ENCODE measurements around the gene PPP5C.

Gene PPP5C

DNA sequence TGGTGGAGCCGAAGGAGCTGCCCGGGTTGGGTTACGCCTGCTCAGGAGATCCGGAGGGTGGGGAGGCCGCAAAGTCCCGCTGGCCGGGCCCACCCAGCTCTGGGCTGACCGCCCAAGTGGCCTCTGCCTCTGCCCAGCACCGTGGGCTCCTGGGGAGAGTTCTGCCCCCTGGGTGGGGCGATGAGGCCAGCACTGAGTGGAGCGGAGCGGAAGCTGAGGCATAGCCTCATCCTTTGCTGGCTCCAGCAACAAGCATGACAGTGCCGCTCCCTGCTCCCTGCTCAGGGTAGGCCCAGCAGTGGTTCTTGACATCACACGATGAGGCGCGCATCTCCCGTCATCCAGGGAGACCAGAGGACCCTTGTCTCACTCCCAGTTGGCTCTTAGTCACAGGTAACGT is 44.0 kb downstream of the PPP5C start:
- H3K36me3 ChIP-seq (ENCODE audit: low read length), result no peaks in the 10 kb centered on the region
- no peak overlapping the region for H2AFZ ChIP-seq (ENCODE audit: low read depth, low read length, severe bottlenecking)
- H3K9me3 ChIP-seq (ENCODE audit: insufficient read depth, low read length), result no peaks in the 10 kb centered on the region
- no peak overlapping the region for H3K9ac ChIP-seq (ENCODE audit: low read length)
- H3K79me2 ChIP-seq (ENCODE audit: insufficient read depth, low read length), result no peaks in the 10 kb centered on the region
- TF ChIP-seq EZH2phosphoT487 (conservative IDR thresholded peaks at IDR 0.05; ENCODE audit: low read length), result no peak
- TF ChIP-seq, protein P1, sequence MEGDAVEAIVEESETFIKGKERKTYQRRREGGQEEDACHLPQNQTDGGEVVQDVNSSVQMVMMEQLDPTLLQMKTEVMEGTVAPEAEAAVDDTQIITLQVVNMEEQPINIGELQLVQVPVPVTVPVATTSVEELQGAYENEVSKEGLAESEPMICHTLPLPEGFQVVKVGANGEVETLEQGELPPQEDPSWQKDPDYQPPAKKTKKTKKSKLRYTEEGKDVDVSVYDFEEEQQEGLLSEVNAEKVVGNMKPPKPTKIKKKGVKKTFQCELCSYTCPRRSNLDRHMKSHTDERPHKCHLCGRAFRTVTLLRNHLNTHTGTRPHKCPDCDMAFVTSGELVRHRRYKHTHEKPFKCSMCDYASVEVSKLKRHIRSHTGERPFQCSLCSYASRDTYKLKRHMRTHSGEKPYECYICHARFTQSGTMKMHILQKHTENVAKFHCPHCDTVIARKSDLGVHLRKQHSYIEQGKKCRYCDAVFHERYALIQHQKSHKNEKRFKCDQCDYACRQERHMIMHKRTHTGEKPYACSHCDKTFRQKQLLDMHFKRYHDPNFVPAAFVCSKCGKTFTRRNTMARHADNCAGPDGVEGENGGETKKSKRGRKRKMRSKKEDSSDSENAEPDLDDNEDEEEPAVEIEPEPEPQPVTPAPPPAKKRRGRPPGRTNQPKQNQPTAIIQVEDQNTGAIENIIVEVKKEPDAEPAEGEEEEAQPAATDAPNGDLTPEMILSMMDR (IDR thresholded peaks at IDR 0.05; ENCODE audit: insufficient read depth, low read length, poor library complexity, severe bottlenecking), result no peak
- no peak overlapping the region for H3K4me2 ChIP-seq (ENCODE audit: low read depth, low read length, poor library complexity, severe bottlenecking)
- H4K20me1 ChIP-seq (ENCODE audit: low read depth, low read length), result no peaks in the 10 kb centered on the region
- no peaks in the 10 kb centered on the region for H3K27me3 ChIP-seq (ENCODE audit: low read length)
- H3F3A ChIP-seq (ENCODE audit: insufficient read depth), result peaks cover 8% of the 10 kb centered on the region
- no peaks in the 10 kb centered on the region for H3K9me2 ChIP-seq (replicated peaks; ENCODE audit: insufficient read depth, low read length)
- H3K4me3 ChIP-seq (ENCODE audit: insufficient read depth, low read length, poor library complexity, severe bottlenecking), result no peak overlapping the region
- no peak overlapping the region for H3K27ac ChIP-seq (ENCODE audit: low read depth, low read length)

DNA sequence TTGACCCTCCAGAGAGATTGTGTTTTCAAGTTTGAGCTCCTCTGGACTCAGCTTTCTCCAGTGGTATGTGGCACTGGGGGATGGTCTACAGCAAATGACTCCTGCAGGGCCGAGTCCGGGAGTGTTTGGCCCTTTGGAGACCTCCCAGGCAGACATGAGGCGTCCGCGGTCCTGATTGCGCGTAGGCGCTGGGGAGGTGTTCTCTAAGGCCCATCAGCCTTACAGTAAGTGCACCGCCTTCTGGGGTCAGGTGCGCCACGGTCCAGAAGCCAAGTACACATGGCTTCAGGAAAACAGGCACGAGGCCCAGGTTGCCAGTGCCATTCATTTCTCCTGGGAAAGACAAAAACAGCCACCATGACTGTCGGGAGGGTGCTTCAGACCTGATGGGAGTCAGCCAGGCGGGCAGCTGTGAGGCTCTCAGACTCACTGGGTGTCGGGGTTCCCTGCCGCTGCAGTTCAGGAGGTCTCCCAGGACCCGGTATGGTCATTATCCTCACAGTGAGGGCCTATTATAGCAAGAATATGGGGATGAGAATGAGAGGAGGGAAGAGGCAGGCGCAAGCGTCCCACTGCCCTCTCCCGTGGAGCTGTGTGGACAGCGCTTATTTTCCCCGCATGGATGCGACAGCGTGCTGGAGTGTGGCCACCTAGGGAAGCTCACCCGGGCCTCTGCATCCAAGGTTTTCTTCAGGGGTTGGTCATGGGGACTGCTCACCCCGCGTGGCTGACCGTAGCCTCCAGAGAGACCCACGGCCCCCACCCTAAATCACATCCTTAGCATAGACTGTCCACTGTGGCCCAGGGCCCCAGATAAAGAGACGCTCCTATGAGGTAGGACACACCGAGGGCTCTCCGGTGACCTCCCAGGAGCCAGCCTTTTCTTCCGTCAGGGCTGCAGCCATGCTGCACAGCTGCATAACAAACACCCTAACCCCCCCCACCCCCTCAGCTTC is 44.7 kb downstream of the PPP5C start:
- H3K9me2 ChIP-seq (replicated peaks; ENCODE audit: insufficient read depth, low read length), result no peaks in the 10 kb centered on the region
- no peak overlapping the region for H2AFZ ChIP-seq (ENCODE audit: low read depth, low read length, severe bottlenecking)
- H3K27ac ChIP-seq (ENCODE audit: low read depth, low read length), result no peak overlapping the region
- no peaks in the 10 kb centered on the region for H3K27me3 ChIP-seq (ENCODE audit: low read length)
- H4K20me1 ChIP-seq (ENCODE audit: low read depth, low read length), result no peaks in the 10 kb centered on the region
- no peaks in the 10 kb centered on the region for H3K36me3 ChIP-seq (ENCODE audit: low read length)
- no peak for TF ChIP-seq EZH2phosphoT487 (conservative IDR thresholded peaks at IDR 0.05; ENCODE audit: low read length)
- TF ChIP-seq, protein P1 (IDR thresholded peaks at IDR 0.05; ENCODE audit: insufficient read depth, low read length, poor library complexity, severe bottlenecking), result no peak
- H3K4me2 ChIP-seq (ENCODE audit: low read depth, low read length, poor library complexity, severe bottlenecking), result no peak overlapping the region
- no peaks in the 10 kb centered on the region for H3K79me2 ChIP-seq (ENCODE audit: insufficient read depth, low read length)
- H3F3A ChIP-seq (ENCODE audit: insufficient read depth), result peaks cover 8% of the 10 kb centered on the region
- H3K9me3 ChIP-seq (ENCODE audit: insufficient read depth, low read length), result no peaks in the 10 kb centered on the region
- no peak overlapping the region for H3K9ac ChIP-seq (ENCODE audit: low read length)
- no peak overlapping the region for H3K4me3 ChIP-seq (ENCODE audit: insufficient read depth, low read length, poor library complexity, severe bottlenecking)

DNA sequence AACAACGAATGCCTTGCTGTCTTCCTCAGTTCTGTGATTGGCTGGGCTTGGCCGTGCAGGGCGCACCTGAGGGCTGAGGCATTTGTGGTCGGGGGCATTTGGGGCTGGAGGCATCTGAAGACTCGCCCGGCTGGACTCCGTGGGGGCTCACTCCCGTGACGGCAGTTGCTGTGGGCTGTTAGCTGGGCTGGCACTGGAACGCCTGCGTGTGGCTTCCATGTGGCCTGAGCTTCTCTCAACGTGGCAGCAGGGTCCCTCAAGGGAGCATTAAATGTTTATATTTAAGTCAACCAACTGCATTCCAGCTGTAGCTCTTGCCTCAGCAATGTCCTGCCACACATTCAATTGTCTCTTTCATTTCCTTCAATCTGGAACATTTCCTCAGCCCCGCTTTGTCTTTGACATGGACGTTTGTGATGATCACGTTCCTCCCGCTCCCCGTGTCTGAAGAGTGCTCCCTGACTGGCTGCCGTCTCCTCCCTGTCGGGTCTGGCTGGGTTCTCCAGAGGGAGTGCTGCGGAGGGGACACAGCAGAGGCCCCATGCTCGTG is 45.4 kb downstream of the PPP5C start:
- no peak for TF ChIP-seq EZH2phosphoT487 (conservative IDR thresholded peaks at IDR 0.05; ENCODE audit: low read length)
- TF ChIP-seq, protein P1 (IDR thresholded peaks at IDR 0.05; ENCODE audit: insufficient read depth, low read length, poor library complexity, severe bottlenecking), result no peak
- Histone ChIP-seq H3K9me2 (replicated peaks; ENCODE audit: insufficient read depth, low read length) (no peaks in the 10 kb centered on the region), H3K4me2 (ENCODE audit: low read depth, low read length, poor library complexity, severe bottlenecking) (no peak overlapping the region), H3K36me3 (ENCODE audit: low read length) (no peaks in the 10 kb centered on the region), H3K79me2 (ENCODE audit: insufficient read depth, low read length) (no peaks in the 10 kb centered on the region), H2AFZ (ENCODE audit: low read depth, low read length, severe bottlenecking) (no peak overlapping the region), H3F3A (ENCODE audit: insufficient read depth) (peaks cover 8% of the 10 kb centered on the region), H3K27me3 (ENCODE audit: low read length) (no peaks in the 10 kb centered on the region), H3K9ac (ENCODE audit: low read length) (no peak overlapping the region), H3K27ac (ENCODE audit: low read depth, low read length) (no peak overlapping the region), H3K4me3 (ENCODE audit: insufficient read depth, low read length, poor library complexity, severe bottlenecking) (no peak overlapping the region), H4K20me1 (ENCODE audit: low read depth, low read length) (no peaks in the 10 kb centered on the region), H3K9me3 (ENCODE audit: insufficient read depth, low read length) (no peaks in the 10 kb centered on the region)

All from SU-DHL-6 (cell line).